Hepatocyte (in vitro differentiated cells): ENCODE data around the gene CCT3. TPM values are rescaled to one million over a fixed set of nuclear protein-coding genes. Genes with fewer than 3 reads are reported as not detected.

Experiments
- DNase-seq: peaks from one replicate; pipeline ENCODE4 v3.0.0-alpha.2; 2016; ENCODE audit warnings: low spot score
- H2AFZ ChIP-seq: fragments of 200-600 bp; sonication (generic); 2 replicates; pipeline ENCODE4 v1.6.0; 2016; ENCODE audit warnings: antibody characterized with exemption, mild to moderate bottlenecking
- H3K27ac ChIP-seq: fragments of 200-600 bp; sonication (generic); 2 replicates; pipeline ENCODE4 v1.5.1; 2016; ENCODE audit warnings: mild to moderate bottlenecking
- H3K27me3 ChIP-seq: fragments of 200-600 bp; sonication (generic); 2 replicates; pipeline ENCODE4 v1.6.1; 2016
- H3K36me3 ChIP-seq: fragments of 200-600 bp; sonication (generic); replicated peaks from 2 replicates; pipeline ENCODE4 v1.5.1; 2016; ENCODE audit warnings: low read depth; ENCODE audit not compliant: insufficient read depth
- H3K4me1 ChIP-seq: fragments of 200-600 bp; sonication (generic); 2 replicates; pipeline ENCODE4 v1.5.1; 2016; ENCODE audit warnings: mild to moderate bottlenecking, moderate library complexity; ENCODE audit not compliant: insufficient read depth
- H3K4me2 ChIP-seq: fragments of 200-600 bp; sonication (generic); 2 replicates; pipeline ENCODE4 v1.6.0; 2016
- H3K4me3 ChIP-seq: fragments of 200-600 bp; sonication (generic); 2 replicates; pipeline ENCODE4 v1.5.1; 2016; ENCODE audit warnings: mild to moderate bottlenecking
- H3K79me2 ChIP-seq: fragments of 200-600 bp; sonication (generic); 2 replicates; pipeline ENCODE4 v1.6.0; 2017; ENCODE audit warnings: mild to moderate bottlenecking
- H3K9me2 ChIP-seq: fragments of 200-600 bp; sonication (generic); replicated peaks from 2 replicates; pipeline ENCODE4 v1.6.0; 2017; ENCODE audit warnings: mild to moderate bottlenecking; ENCODE audit not compliant: insufficient read depth
- H3K9me3 ChIP-seq: fragments of 200-600 bp; sonication (generic); 2 replicates; pipeline ENCODE4 v1.5.1; 2016; ENCODE audit warnings: low read depth, mild to moderate bottlenecking
- H4K20me1 ChIP-seq: fragments of 200-600 bp; sonication (generic); 2 replicates; pipeline ENCODE4 v1.6.0; 2016; ENCODE audit warnings: mild to moderate bottlenecking; ENCODE audit not compliant: insufficient read depth, poor library complexity, severe bottlenecking
- WGBS: methylation state at CpG from one replicate; pipeline ENCODE4 v1.1.6; 2016; ENCODE audit warnings: low lambda C conversion rate; ENCODE audit errors: missing lambda C conversion rate; 5-methylcytosine and 5-hydroxymethylcytosine counted together
- polyA plus RNA-seq: library from polyadenylated mRNA; unstranded; fragments of >200 nt; fragmentation: Nextera tagmentation; extraction: Ambion mirVana; gene quantifications from 2 replicates; pipeline ENCODE4 v1.2.1, GENCODE V29; 2016
- total RNA-seq: library from RNA; depleted of rRNA; stranded (reverse); fragments of >200 nt; gene quantifications from 2 replicates; pipeline ENCODE4 v1.2.3, GENCODE V29; 2014
- TF ChIP-seq, protein P1 (sequence below): fragments of 200-600 bp; sonication (generic); IDR thresholded peaks from 2 replicates; pipeline ENCODE4 v1.5.1; 2016; ENCODE audit warnings: antibody characterized with exemption, mild to moderate bottlenecking; ENCODE audit not compliant: poor library complexity

Gene CCT3
- total and polyA plus RNA-seq, 2 experiments from 2014 or later, result 212 to 251 TPM

DNA sequence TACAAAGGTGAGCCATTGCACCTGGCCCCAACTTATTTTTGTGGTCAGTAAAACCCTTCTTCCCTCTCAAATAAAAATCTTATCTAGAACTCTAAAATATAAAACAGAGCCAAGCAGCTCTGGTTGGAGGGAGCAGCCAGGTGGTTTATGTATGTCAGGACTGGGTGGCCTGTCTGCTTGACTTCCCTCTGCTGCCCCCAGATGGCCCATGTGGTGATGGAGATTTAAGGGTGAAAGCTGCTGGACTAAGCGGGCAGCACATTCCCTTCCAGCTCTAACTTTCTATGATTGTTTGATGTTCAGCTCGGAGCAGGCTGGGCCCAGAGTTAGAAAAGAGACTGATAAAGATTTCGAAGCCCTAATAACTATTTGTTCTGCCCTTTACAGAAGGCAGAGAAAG, 78.3 kb downstream of the CCT3 start:
- TF ChIP-seq, protein P1, sequence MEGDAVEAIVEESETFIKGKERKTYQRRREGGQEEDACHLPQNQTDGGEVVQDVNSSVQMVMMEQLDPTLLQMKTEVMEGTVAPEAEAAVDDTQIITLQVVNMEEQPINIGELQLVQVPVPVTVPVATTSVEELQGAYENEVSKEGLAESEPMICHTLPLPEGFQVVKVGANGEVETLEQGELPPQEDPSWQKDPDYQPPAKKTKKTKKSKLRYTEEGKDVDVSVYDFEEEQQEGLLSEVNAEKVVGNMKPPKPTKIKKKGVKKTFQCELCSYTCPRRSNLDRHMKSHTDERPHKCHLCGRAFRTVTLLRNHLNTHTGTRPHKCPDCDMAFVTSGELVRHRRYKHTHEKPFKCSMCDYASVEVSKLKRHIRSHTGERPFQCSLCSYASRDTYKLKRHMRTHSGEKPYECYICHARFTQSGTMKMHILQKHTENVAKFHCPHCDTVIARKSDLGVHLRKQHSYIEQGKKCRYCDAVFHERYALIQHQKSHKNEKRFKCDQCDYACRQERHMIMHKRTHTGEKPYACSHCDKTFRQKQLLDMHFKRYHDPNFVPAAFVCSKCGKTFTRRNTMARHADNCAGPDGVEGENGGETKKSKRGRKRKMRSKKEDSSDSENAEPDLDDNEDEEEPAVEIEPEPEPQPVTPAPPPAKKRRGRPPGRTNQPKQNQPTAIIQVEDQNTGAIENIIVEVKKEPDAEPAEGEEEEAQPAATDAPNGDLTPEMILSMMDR, result no peak
- 69% methylated on average over 3 of the region's 3 CpGs for WGBS

More for the DNA sequence above, 78.3 kb downstream of the CCT3 start:
- DNase-seq, result no peak
- Histone ChIP-seq H3K27ac (no peak overlapping the region), H3K4me3 (no peak overlapping the region), H3K9me2 (no peaks in the 10 kb centered on the region), H2AFZ (no peak overlapping the region), H3K36me3 (peaks cover 3% of the 10 kb centered on the region), H4K20me1 (no peaks in the 10 kb centered on the region), H3K79me2 (no peaks in the 10 kb centered on the region), H3K9me3 (no peaks in the 10 kb centered on the region), H3K4me1 (no peaks in the 10 kb centered on the region), H3K27me3 (no peaks in the 10 kb centered on the region), H3K4me2 (no peak overlapping the region)

Other genes starting within 250 kb of the CCT3 start
- 161 and 208 TPM in 2 replicates for gene LMNA, start 223.6 kb downstream of the CCT3 start, total RNA-seq
- 345 and 402 TPM in 2 replicates for gene LMNA, start 223.6 kb downstream of the CCT3 start, polyA plus RNA-seq
- gene SEMA4A, start 184.7 kb downstream of the CCT3 start, total RNA-seq, result 1.4 and 2.1 TPM in 2 replicates
- 1.3 and 2.6 TPM in 2 replicates for gene SEMA4A, start 184.7 kb downstream of the CCT3 start, polyA plus RNA-seq
- 16.9 TPM in 2 replicates for gene SLC25A44, start 144.2 kb downstream of the CCT3 start, total RNA-seq
- gene SLC25A44, start 144.2 kb downstream of the CCT3 start, polyA plus RNA-seq, result 18.1 and 19.3 TPM in 2 replicates
- 60.7 and 81.4 TPM in 2 replicates for gene PMF1, start 125.3 kb downstream of the CCT3 start, total RNA-seq
- gene PMF1, start 125.3 kb downstream of the CCT3 start, polyA plus RNA-seq, result 77.1 and 96.9 TPM in 2 replicates
- 0.17 and 0.60 TPM in 2 replicates for gene BGLAP, start 96.1 kb downstream of the CCT3 start, total RNA-seq
- 0.64 and 3.3 TPM in 2 replicates for gene BGLAP, start 96.1 kb downstream of the CCT3 start, polyA plus RNA-seq
- 3.3 and 4.5 TPM in 2 replicates for gene PAQR6, start 90.2 kb downstream of the CCT3 start, total RNA-seq
- 12.0 and 14.8 TPM in 2 replicates for gene PAQR6, start 90.2 kb downstream of the CCT3 start, polyA plus RNA-seq
- gene SMG5, start 55.5 kb downstream of the CCT3 start, total RNA-seq, result 64.3 and 65.9 TPM in 2 replicates
- gene SMG5, start 55.5 kb downstream of the CCT3 start, polyA plus RNA-seq, result 54.9 and 63.8 TPM in 2 replicates
- gene TMEM79, start 54.0 kb downstream of the CCT3 start, total RNA-seq, result 3.3 and 3.4 TPM in 2 replicates
- gene TMEM79, start 54.0 kb downstream of the CCT3 start, polyA plus RNA-seq, result 8.5 and 15.7 TPM in 2 replicates
- gene GLMP, start 42.6 kb downstream of the CCT3 start, total RNA-seq, result 158 and 186 TPM in 2 replicates
- gene GLMP, start 42.6 kb downstream of the CCT3 start, polyA plus RNA-seq, result 169 and 206 TPM in 2 replicates
- gene VHLL, start 39.0 kb downstream of the CCT3 start, total RNA-seq, result not detected in 2 replicates
- not detected in 2 replicates for gene VHLL, start 39.0 kb downstream of the CCT3 start, polyA plus RNA-seq
- gene TSACC, start 234 bp upstream of the CCT3 start, total RNA-seq, result not detected in 2 replicates
- gene TSACC, start 234 bp upstream of the CCT3 start, polyA plus RNA-seq, result 1.4 and 1.5 TPM in 2 replicates
- gene RHBG, start 30.9 kb upstream of the CCT3 start, total RNA-seq, result 3.3 and 6.3 TPM in 2 replicates
- gene RHBG, start 30.9 kb upstream of the CCT3 start, polyA plus RNA-seq, result 10.8 and 11.9 TPM in 2 replicates
- 9.6 and 20.1 TPM in 2 replicates for gene MEF2D, start 162.5 kb upstream of the CCT3 start, total RNA-seq
- gene MEF2D, start 162.5 kb upstream of the CCT3 start, polyA plus RNA-seq, result 25.1 and 30.8 TPM in 2 replicates
- gene IQGAP3, start 234.3 kb upstream of the CCT3 start, total RNA-seq, result 4.2 and 5.2 TPM in 2 replicates
- 3.1 and 5.7 TPM in 2 replicates for gene IQGAP3, start 234.3 kb upstream of the CCT3 start, polyA plus RNA-seq
- not detected in 2 replicates for gene TTC24, start 241.4 kb upstream of the CCT3 start, total RNA-seq
- not detected in 2 replicates for gene TTC24, start 241.4 kb upstream of the CCT3 start, polyA plus RNA-seq